GM19043 (cell line): ENCODE measurements around the gene LCORL.

Experiments
- ATAC-seq: cut with Tn5 transposase; IDR thresholded peaks from one replicate; pipeline ENCODE4 v1.9.1; 2021; ENCODE audit warnings: low read depth; ENCODE audit not compliant: unreplicated experiment

LCORL gene

DNA sequence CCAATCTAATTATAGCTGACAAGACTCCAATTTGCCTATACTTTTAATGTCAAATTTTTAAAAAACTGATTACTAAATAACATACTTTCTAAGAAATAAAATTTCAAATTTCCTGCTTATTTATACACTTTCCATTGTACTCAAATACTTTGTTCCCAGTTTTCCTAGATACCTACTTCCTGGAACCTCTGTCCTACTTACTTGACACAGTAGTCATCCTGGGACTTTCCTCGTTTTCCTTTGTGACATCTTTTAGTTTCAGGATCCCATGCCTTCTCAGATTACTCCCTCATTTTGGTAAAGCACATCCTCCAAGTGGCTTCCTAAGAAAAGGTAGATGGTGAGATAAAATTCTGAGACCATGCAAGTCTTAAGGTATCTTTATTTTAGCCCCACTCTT is 226.8 kb downstream of the LCORL start:
- no peak for ATAC-seq
